Adrenal gland (tissue), 5 donors: ENCODE data around the gene LBP.

Experiments used
- POLR2A ChIP-seq, 2 donors: fragments of 450-650 bp; IDR thresholded peaks; one replicate each; pipeline ENCODE4 v1.6.1; 2017; ENCODE audit warnings: antibody characterized with exemption in 2 of 2, mild to moderate bottlenecking in 2 of 2, moderate library complexity in 1 of 2
- TF ChIP-seq, protein P1 (sequence below), 6 experiments: fragments of 450-650 bp in 4 of 6; fragments of 200-600 bp in 2 of 6; sonication (generic) in 1 of 6; IDR thresholded peaks; 1 replicate in 5 of 6; 2 replicates in 1 of 6; pipeline versions ENCODE4 v1.5.1 to v1.8.0; 2016 to 2021; ENCODE audit warnings: antibody characterized with exemption in 6 of 6, mild to moderate bottlenecking in 2 of 6, moderate library complexity in 1 of 6
- donor health status: DM: no; HTN: no; CAD: no.

GRCh38 chr20:38307371-38308046, 38.8 kb upstream of the LBP start:
- TF ChIP-seq, protein P1, sequence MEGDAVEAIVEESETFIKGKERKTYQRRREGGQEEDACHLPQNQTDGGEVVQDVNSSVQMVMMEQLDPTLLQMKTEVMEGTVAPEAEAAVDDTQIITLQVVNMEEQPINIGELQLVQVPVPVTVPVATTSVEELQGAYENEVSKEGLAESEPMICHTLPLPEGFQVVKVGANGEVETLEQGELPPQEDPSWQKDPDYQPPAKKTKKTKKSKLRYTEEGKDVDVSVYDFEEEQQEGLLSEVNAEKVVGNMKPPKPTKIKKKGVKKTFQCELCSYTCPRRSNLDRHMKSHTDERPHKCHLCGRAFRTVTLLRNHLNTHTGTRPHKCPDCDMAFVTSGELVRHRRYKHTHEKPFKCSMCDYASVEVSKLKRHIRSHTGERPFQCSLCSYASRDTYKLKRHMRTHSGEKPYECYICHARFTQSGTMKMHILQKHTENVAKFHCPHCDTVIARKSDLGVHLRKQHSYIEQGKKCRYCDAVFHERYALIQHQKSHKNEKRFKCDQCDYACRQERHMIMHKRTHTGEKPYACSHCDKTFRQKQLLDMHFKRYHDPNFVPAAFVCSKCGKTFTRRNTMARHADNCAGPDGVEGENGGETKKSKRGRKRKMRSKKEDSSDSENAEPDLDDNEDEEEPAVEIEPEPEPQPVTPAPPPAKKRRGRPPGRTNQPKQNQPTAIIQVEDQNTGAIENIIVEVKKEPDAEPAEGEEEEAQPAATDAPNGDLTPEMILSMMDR (IDR thresholded peaks at IDR 0.05): no peak
- TF ChIP-seq POLR2A (IDR thresholded peaks at IDR 0.05): no peak
